Subcutaneous abdominal adipose tissue (tissue), 5 donors: Measurements from ENCODE around the gene ZNF774.
"Not testable (repeated sequence)": the region's sequence is repeated elsewhere in the genome, so short reads cannot be mapped to it uniquely, and the experiment has no call there.

ENCODE experiments used
- H3K27ac ChIP-seq: one replicate; pipeline ENCODE4 v1.7.0; 2013; ENCODE audit warnings: low read depth, mild to moderate bottlenecking, inconsistent platforms, low read length, moderate library complexity
- H3K27me3 ChIP-seq, 5 donors: one replicate each; pipeline ENCODE4 v1.7.0; 2013; ENCODE audit warnings: low read length in 5 of 5, inconsistent platforms in 1 of 5; ENCODE audit not compliant: control insufficient read depth in 5 of 5, insufficient read depth in 4 of 5
- H3K36me3 ChIP-seq, 5 donors: one replicate each; pipeline ENCODE4 v1.7.0; 2013; ENCODE audit warnings: low read length in 5 of 5; ENCODE audit not compliant: control insufficient read depth in 5 of 5, insufficient read depth in 5 of 5
- H3K4me1 ChIP-seq, 5 donors: one replicate each; pipeline ENCODE4 v1.7.0; 2013; ENCODE audit warnings: low read length in 5 of 5, mild to moderate bottlenecking in 3 of 5, moderate library complexity in 1 of 5; ENCODE audit not compliant: control insufficient read depth in 5 of 5, insufficient read depth in 5 of 5
- H3K4me3 ChIP-seq, 5 donors: one replicate each; pipeline ENCODE4 v1.7.0; 2013; ENCODE audit warnings: low read length in 5 of 5, low read depth in 1 of 5
- H3K9ac ChIP-seq, 5 donors: one replicate each; pipeline ENCODE4 v1.7.0; 2013; ENCODE audit warnings: low read length in 5 of 5, mild to moderate bottlenecking in 4 of 5, moderate library complexity in 3 of 5
- H3K9me3 ChIP-seq, 5 donors: one replicate each; pipeline ENCODE4 v1.7.0; 2013; ENCODE audit warnings: low read length in 5 of 5; ENCODE audit not compliant: control insufficient read depth in 5 of 5
- donor health status: healthy.
- donor health status: healthy.
- donor health status: healthy.
- donor health status: healthy.
- donor health status: healthy.

ZNF774 gene

GRCh38 chr15:90400005-90400758 lies 48.1 kb downstream of the ZNF774 start:
- Histone ChIP-seq H3K4me1 (peaks cover 15 to 60% (median 55%) of the 10 kb centered on the region in 5 donors), H3K27ac (peak overlapping the region; percentile 91), H3K9ac (peak overlapping the region in 4 of 5 donors; percentile 19 to 59 (median 44)), H3K36me3 (no peaks in the 10 kb centered on the region), H3K4me3 (peak overlapping the region in 4 of 5 donors; percentile 28 to 56 (median 34)), H3K27me3 (no peaks in the 10 kb centered on the region), H3K9me3 (no peaks in the 10 kb centered on the region)

GRCh38 chr15:90400759-90401314 lies 48.8 kb downstream of the ZNF774 start:
- Histone ChIP-seq H3K4me1 (peaks cover 12 to 59% (median 56%) of the 10 kb centered on the region in 5 donors), H3K9ac (peak overlapping the region in 4 of 5 donors; percentile 28 to 63 (median 53)), H3K4me3 (peak overlapping the region in 4 of 5 donors; percentile 28 to 56 (median 34))

GRCh38 chr15:90401495-90401894 lies 49.4 kb downstream of the ZNF774 start:
- Histone ChIP-seq H3K4me1 (peaks cover 12 to 57% (median 56%) of the 10 kb centered on the region in 5 donors), H3K36me3 (no peaks in the 10 kb centered on the region), H3K9me3 (no peaks in the 10 kb centered on the region), H3K4me3 (peak overlapping the region in 2 of 5 donors; percentile 0 to 16), H3K27me3 (no peaks in the 10 kb centered on the region), H3K9ac (peak overlapping the region; percentile 28 to 63 (median 40)), H3K27ac (peak overlapping the region; percentile 91)

More at GRCh38 chr15:90400759-90401314, 48.8 kb downstream of the ZNF774 start:
- no peaks in the 10 kb centered on the region for H3K9me3 ChIP-seq
- H3K27ac ChIP-seq, result peak overlapping the region; percentile 91
- no peaks in the 10 kb centered on the region for H3K27me3 ChIP-seq
- no peaks in the 10 kb centered on the region for H3K36me3 ChIP-seq

- Histone ChIP-seq H3K27me3 (no peaks in the 10 kb centered on the region), H3K27ac (peak overlapping the region; percentile 91), H3K4me1 (peaks cover 12 to 63% (median 60%) of the 10 kb centered on the region in 5 donors), H3K9me3 (no peaks in the 10 kb centered on the region), H3K4me3 (peak overlapping the region in 1 of 5 donors; percentile 9), H3K9ac (peak overlapping the region in 3 of 5 donors; percentile 21 to 41 (median 40)), H3K36me3 (no peaks in the 10 kb centered on the region)
Measured at GRCh38 chr15:90402223-90402622, 50.1 kb downstream of the ZNF774 start.

- Histone ChIP-seq H3K4me3 (no peak overlapping the region), H3K9ac (peak overlapping the region in 2 of 5 donors; percentile 15 to 25), H3K27me3 (no peaks in the 10 kb centered on the region), H3K36me3 (no peaks in the 10 kb centered on the region), H3K27ac (peak overlapping the region; percentile 91), H3K4me1 (peaks cover 12 to 69% (median 66%) of the 10 kb centered on the region in 5 donors), H3K9me3 (no peaks in the 10 kb centered on the region)
Measured at GRCh38 chr15:90402767-90403166, 50.7 kb downstream of the ZNF774 start.

- Histone ChIP-seq H3K4me1 (peaks cover 14 to 77% (median 69%) of the 10 kb centered on the region in 5 donors), H3K4me3 (no peak overlapping the region), H3K36me3 (no peaks in the 10 kb centered on the region), H3K9me3 (no peaks in the 10 kb centered on the region), H3K27me3 (no peaks in the 10 kb centered on the region), H3K9ac (peak overlapping the region in 2 of 5 donors; percentile 43 to 64), H3K27ac (peak overlapping the region; percentile 91)
Measured at GRCh38 chr15:90405055-90405607, 53.0 kb downstream of the ZNF774 start.

- Histone ChIP-seq H3K27ac (peak overlapping the region; percentile 91), H3K9ac (peak overlapping the region in 1 of 5 donors; percentile 17), H3K4me1 (peaks cover 2 to 62% (median 58%) of the 10 kb centered on the region in 5 donors), H3K9me3 (no peaks in the 10 kb centered on the region), H3K27me3 (no peaks in the 10 kb centered on the region), H3K36me3 (no peaks in the 10 kb centered on the region), H3K4me3 (no peak overlapping the region)
Measured at GRCh38 chr15:90407336-90407735, 55.3 kb downstream of the ZNF774 start.

GRCh38 chr15:90407871-90408317 lies 55.8 kb downstream of the ZNF774 start:
- H3K4me3 ChIP-seq, result no peak overlapping the region
- H3K27ac ChIP-seq, result peak overlapping the region; percentile 91
- no peaks in the 10 kb centered on the region for H3K27me3 ChIP-seq
- no peaks in the 10 kb centered on the region for H3K36me3 ChIP-seq
- H3K9me3 ChIP-seq, result no peaks in the 10 kb centered on the region
- peak overlapping the region; percentile 8 to 57 (median 39) for H3K9ac ChIP-seq
- H3K4me1 ChIP-seq, result peaks cover 2 to 62% (median 58%) of the 10 kb centered on the region in 5 donors

GRCh38 chr15:90408657-90409056 lies 56.6 kb downstream of the ZNF774 start:
- Histone ChIP-seq H3K36me3 (no peaks in the 10 kb centered on the region), H3K4me3 (no peak overlapping the region), H3K27me3 (no peaks in the 10 kb centered on the region), H3K27ac (peak overlapping the region; percentile 91), H3K9me3 (no peaks in the 10 kb centered on the region), H3K4me1 (peaks cover 2 to 63% (median 62%) of the 10 kb centered on the region in 5 donors), H3K9ac (no peak overlapping the region)

- not testable (repeated sequence) for H3K9ac ChIP-seq, H3K9me3 ChIP-seq, H3K4me3 ChIP-seq, H3K27ac ChIP-seq, H3K27me3 ChIP-seq, H3K36me3 ChIP-seq
- peaks cover 2 to 66% (median 63%) of the 10 kb centered on the region in 5 donors for H3K4me1 ChIP-seq
Measured at GRCh38 chr15:90409587-90409986, 57.5 kb downstream of the ZNF774 start.
